ENCODE results near the gene DIO3.

- TF ChIP-seq GATA3 (IDR thresholded peaks at IDR 0.05; ENCODE audit: low read depth, low read length) (no peak), GATA2 (IDR thresholded peaks at IDR 0.05; ENCODE audit: low read depth, low read length) (no peak)
These were observed 3.2 kb upstream of the DIO3 start for GRCh38 chr14:101557811-101558738.

Data from SH-SY5Y (cell line).